Embryonic facial prominence (tissue), 1 donor: ENCODE measurements around the gene USPL1.
"Not testable (repeated sequence)": the region's sequence is repeated elsewhere in the genome, so short reads cannot be mapped to it uniquely, and the experiment has no call there.

ENCODE experiments used
- DNase-seq: peaks from one replicate; pipeline ENCODE4 v3.0.0-alpha.2; 2016; ENCODE audit errors: extremely low spot score

USPL1 gene

DNA sequence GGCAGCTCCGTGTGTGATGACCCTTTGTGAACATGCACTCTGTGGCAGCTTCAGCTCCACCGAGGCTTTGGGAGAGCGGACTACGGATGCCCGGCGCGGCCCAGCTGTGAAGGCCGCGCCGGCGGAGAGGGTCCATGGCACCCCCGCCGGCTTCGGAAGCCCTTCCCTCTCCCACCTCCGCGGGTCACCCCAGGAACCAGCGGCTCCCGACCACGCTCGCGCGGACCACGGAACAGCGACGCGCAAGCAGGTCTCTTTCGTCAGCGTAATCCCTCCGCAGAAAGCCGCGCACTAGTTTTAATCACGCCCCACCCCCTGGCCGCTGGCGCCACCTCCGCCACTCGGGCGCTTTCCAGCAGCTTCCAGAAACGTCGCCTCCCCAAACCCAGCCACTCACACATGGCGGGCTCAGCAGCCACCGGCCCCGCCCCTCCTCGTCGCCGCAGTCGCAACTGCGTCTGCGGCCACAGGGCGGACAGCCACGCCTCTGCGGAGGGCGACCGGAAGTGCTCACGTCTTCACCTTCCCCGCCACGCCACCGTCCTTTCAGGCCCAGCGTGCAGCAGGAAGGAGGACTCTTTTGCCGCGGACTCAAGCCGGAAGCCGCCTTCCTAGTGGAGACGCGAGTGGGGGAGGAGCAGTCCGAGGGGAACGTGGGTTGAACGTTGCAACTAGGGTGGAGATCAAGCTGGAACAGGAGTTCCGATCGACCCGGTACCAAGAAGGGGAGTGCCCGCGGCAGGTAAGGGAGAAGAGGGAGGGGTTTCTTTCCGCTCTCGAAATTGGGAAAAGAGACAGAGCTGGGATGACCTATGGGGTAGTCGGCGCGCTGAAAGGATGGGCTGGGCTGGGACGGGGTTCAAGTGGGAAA is at the start of gene USPL1:
Gene USPL1 (plus strand): TSS at position 606 of the 871 bp plus-strand sequence. CDS start 3,221 bp downstream, outside the sequence.
- DNase-seq, result peak; percentile 98

DNA sequence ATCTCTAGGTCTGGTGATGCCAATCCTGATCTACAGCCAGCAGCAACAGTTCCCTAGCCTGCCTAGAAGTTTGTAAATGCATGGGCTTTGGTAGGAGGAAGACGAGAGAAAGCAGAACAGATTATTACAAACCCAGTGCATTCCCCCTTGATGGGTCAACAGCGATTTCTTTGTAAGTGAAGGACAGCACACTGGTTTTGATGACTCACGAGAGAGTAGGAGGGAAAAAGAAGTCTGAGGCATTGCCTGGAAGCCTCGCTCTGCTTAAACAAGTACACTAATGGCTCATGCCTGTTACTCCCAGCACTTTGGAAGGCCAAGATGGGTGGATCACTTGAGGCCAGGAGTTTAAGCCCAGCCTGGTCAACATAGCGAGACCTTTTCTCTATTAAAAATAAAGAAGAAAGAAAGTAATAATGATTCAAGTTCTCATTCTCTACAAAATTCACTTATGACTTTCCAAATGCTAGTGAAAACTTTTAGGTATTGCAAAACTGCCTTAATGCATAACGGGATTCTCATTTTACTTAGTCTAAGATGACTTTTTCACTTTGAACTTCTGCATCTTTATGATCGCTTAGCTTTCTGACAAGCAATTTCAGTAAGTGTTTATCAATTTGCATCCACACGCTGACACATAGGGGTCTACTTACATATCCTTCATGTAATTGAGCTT is 47.7 kb upstream of the USPL1 start:
- no peak for DNase-seq

- no peak for DNase-seq
Observed at GRCh38 chr13:30570691-30571090, 47.0 kb upstream of the USPL1 start.

- no peak for DNase-seq
Observed at GRCh38 chr13:30572859-30573275, 44.9 kb upstream of the USPL1 start.

GRCh38 chr13:30576528-30576927 is 41.2 kb upstream of the USPL1 start:
- DNase-seq, result no peak

GRCh38 chr13:30577401-30577852 is 40.3 kb upstream of the USPL1 start:
- DNase-seq, result no peak

DNA sequence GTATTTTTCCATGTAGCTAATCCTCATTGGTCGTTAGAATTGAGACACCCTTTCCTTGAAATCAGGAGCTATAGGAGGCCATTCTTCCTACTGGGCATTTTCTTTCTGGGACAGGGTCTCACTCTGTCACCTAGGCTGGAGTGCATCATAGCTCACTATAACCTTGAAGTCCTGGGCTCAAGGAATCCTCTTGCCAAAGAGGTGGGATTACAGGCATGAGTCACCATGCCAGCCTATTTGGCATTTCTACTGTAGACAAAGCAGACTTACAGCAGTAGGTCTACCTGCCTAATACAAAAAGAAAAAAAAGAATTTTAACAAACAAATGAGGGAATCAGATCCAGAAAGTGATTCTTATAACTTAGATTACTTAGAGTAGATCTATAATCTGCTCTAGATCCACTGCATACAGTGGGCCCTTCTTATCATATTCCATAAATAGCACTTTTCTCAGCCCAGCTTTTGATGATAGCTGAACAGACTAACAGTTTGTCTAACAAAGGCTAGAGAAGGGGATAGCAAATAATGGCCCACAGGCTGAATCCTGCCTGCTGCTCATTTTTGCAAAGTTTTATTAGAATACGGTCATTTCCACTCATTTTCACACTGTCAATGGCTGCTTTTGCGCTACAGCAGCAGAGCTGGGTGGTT is 36.7 kb upstream of the USPL1 start:
- DNase-seq, result no peak

GRCh38 chr13:30581582-30581981 is 36.1 kb upstream of the USPL1 start:
- no peak for DNase-seq

GRCh38 chr13:30584051-30584731 is 33.5 kb upstream of the USPL1 start:
- DNase-seq, result no peak

GRCh38 chr13:30585748-30586262 is 31.9 kb upstream of the USPL1 start:
- DNase-seq, result no peak

- DNase-seq, result no peak
Observed at GRCh38 chr13:30587231-30587630, 30.5 kb upstream of the USPL1 start.

- no peak for DNase-seq
Observed at GRCh38 chr13:30587739-30588138, 30.0 kb upstream of the USPL1 start.

DNA sequence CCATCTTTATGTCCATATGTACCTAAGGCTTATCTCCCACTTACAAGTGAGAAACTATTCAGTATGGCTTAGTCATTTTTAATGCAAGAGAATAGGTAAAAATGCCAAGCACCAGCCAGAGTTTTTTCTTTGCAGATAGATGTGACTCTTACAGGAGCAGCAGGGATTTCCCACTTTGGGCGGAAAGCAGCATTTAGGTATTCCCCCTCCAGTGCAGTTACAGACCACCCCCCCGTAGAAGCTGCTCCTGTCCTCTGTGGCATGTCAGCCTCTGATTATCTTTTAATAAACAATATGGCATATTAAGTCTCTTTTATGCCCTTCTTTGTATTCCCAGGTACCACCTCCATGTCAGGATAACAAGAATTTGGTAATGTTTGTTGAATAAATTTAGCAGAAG is 24.7 kb upstream of the USPL1 start:
- no peak for DNase-seq

- no peak for DNase-seq
Observed at GRCh38 chr13:30600496-30600895, 17.2 kb upstream of the USPL1 start.

DNA sequence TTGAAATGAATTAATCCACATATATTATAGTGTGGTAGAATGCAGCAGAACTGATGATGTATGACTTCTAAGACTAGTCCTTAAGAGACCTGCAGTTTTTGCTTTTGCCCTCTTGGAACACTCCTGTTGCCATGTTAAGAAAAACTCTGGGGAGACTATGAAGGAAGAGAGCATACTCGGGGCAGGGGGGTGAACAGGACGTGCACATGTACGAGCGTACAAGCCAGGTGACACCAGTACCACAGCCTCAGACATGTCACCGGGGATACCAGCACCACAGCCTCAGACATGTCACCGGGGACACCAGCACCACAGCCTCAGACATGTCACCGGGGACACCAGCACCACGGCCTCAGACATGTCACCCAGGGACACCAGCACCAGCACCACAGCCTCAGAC is 15.9 kb upstream of the USPL1 start:
- no peak for DNase-seq

- DNase-seq, result no peak
Observed at GRCh38 chr13:30605052-30605451, 12.7 kb upstream of the USPL1 start.

GRCh38 chr13:30607186-30607585 is 10.5 kb upstream of the USPL1 start:
- DNase-seq, result not testable (repeated sequence)

- no peak for DNase-seq
Observed at GRCh38 chr13:30607908-30608307, 9.8 kb upstream of the USPL1 start.

GRCh38 chr13:30608364-30608763 is 9.4 kb upstream of the USPL1 start:
- no peak for DNase-seq

DNA sequence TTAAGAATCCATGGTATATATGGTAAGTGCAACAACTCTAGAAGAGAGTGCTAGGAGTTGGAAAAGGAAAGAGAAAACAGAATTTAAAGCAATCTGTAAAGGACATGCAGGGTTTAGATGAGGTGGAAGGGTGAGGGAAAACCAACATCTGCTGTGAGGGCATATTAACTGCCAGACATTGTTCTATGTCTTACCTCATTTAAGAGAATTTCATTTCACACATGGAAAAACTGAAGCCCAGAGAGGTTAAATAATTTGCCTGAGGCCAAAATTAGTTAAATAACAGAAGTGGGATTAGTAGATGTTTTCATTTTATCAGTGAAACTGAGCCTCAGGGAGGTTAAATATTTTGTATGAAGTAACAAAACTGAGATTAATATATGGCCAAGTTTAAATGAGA is 7.4 kb upstream of the USPL1 start:
- DNase-seq, result no peak

DNA sequence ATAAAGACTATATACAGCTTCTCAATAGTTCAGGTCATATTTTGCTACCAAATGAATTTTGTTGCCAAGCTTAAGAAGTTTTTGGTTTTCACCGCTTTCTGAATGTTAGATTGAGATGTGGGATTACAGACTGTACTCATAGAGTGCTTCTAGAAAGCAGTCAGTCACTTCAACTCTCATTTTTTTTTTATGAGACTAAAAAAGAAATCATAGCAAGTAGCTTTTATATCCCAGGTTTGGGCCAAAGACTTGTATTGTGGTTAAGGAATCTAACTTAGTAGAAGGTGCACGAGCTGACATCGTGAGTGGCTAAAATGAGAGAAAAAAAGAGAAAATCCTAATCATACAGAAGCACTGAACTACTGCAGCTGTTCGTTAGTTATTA is 2.2 kb upstream of the USPL1 start:
- DNase-seq, result no peak
